ENCODE data around the gene NSF. TPM values are rescaled to one million over a fixed set of nuclear protein-coding genes. Genes with fewer than 3 reads are reported as not detected.
"Not testable (repeated sequence)": the region's sequence is repeated elsewhere in the genome, so short reads cannot be mapped to it uniquely, and the experiment has no call there.

NSF gene
- total RNA-seq, 1 donor from 2014 or later = 57.0 TPM

DNA sequence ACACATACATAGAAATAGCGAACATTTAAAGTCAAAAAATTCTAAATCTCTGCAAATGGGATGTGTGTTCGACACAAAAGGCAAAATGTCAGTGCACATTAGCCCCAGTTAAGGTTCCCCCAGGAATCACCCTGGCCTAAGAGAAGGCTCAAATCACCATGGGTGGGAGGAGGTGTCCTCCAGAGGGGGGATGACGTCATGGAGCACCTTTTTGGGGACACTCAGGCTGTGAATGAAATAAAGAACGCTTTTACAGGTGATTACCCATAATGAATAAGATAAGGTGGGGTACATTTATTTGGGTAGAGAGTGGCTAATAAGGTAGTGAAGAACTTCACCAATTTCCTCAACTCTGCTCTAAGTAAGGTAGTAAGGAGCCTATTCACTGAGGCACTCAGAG lies 201.6 kb downstream of the NSF start:
- no peak for TF ChIP-seq CTCF (IDR thresholded peaks at IDR 0.05; ENCODE audit: partially characterized antibody, unreplicated experiment)
- no peaks in the 10 kb centered on the region for H3K4me1 Mint-ChIP-seq (ENCODE audit: low read depth, unreplicated experiment)
- H3K27me3 Mint-ChIP-seq (ENCODE audit: unreplicated experiment) = peaks cover 5% of the 10 kb centered on the region
- no peak overlapping the region for H3K4me3 Mint-ChIP-seq (ENCODE audit: unreplicated experiment)
- peaks cover 9% of the 10 kb centered on the region for H3K36me3 Mint-ChIP-seq (ENCODE audit: unreplicated experiment)
- DNase-seq = no peak
- no peak overlapping the region for H3K27ac Mint-ChIP-seq (ENCODE audit: unreplicated experiment)
- peaks cover 1% of the 10 kb centered on the region for H3K9me3 Mint-ChIP-seq (ENCODE audit: unreplicated experiment)

GRCh38 chr17:46793023-46793422 lies 202.6 kb downstream of the NSF start:
- H3K4me3 Mint-ChIP-seq (ENCODE audit: unreplicated experiment); H3K36me3 Mint-ChIP-seq (ENCODE audit: unreplicated experiment); H3K27me3 Mint-ChIP-seq (ENCODE audit: unreplicated experiment); H3K4me1 Mint-ChIP-seq (ENCODE audit: low read depth, unreplicated experiment); H3K27ac Mint-ChIP-seq (ENCODE audit: unreplicated experiment); DNase-seq; H3K9me3 Mint-ChIP-seq (ENCODE audit: unreplicated experiment): not testable (repeated sequence)

DNA sequence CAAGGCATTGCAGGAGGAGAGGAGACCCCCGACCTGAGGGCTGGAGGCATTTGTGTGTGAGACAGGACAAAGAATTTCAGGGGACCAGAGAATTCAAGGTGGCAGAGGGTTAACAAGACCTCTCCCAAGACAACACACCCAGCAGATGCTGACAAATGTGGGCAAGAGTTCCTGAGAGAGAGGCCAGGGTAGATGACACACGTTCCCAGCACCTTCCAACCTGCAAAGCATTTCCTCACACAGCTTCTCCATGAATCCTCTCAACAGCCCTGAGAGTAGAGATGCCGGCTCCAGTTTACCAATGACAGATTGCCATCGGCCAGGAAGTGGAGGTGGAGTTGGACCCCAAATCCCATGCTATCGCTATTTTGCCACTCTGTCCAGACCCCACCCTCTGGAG lies 203.1 kb downstream of the NSF start:
- no peak for DNase-seq
- no peak overlapping the region for H3K27ac Mint-ChIP-seq (ENCODE audit: unreplicated experiment)
- peaks cover 1% of the 10 kb centered on the region for H3K9me3 Mint-ChIP-seq (ENCODE audit: unreplicated experiment)
- no peak for TF ChIP-seq CTCF (IDR thresholded peaks at IDR 0.05; ENCODE audit: partially characterized antibody, unreplicated experiment)
- peaks cover 4% of the 10 kb centered on the region for H3K36me3 Mint-ChIP-seq (ENCODE audit: unreplicated experiment)
- no peak overlapping the region for H3K4me3 Mint-ChIP-seq (ENCODE audit: unreplicated experiment)
- H3K27me3 Mint-ChIP-seq (ENCODE audit: unreplicated experiment) = peaks cover 7% of the 10 kb centered on the region
- H3K4me1 Mint-ChIP-seq (ENCODE audit: low read depth, unreplicated experiment) = no peaks in the 10 kb centered on the region

GRCh38 chr17:46794318-46794717 lies 203.8 kb downstream of the NSF start:
- H3K9me3 Mint-ChIP-seq (ENCODE audit: unreplicated experiment) = no peaks in the 10 kb centered on the region
- no peak overlapping the region for H3K4me3 Mint-ChIP-seq (ENCODE audit: unreplicated experiment)
- no peak for DNase-seq
- H3K27ac Mint-ChIP-seq (ENCODE audit: unreplicated experiment) = no peak overlapping the region
- TF ChIP-seq CTCF (IDR thresholded peaks at IDR 0.05; ENCODE audit: partially characterized antibody, unreplicated experiment) = no peak
- H3K4me1 Mint-ChIP-seq (ENCODE audit: low read depth, unreplicated experiment) = no peaks in the 10 kb centered on the region
- peaks cover 7% of the 10 kb centered on the region for H3K27me3 Mint-ChIP-seq (ENCODE audit: unreplicated experiment)
- peaks cover 4% of the 10 kb centered on the region for H3K36me3 Mint-ChIP-seq (ENCODE audit: unreplicated experiment)

DNA sequence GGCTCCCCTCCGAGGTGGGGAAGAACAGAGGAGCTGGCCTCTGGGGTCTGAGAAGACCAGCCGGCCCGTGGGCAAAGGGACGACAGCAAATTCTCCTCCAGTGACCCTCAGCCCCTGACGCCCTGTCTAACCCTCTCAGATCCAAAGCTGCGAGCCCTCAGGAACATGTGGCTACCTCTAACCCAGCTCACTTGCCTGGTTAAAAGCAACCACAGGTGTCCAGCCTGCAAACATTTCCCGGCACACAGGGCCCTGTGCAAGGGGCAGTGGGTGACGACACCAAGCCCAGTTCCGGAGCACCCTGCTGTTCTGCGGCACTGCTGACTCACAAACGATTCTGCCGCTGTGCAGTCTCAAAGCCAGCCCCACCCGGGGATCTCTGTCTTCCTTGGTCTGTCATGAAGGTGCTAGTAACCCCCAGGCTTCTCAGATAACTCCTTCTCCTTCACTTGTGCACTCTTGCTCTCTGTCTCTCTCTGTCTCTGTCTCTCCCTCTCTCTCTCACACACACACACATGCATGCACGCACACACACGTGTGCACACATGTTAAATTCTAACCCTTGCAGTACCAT lies 205.0 kb downstream of the NSF start:
- Mint-ChIP-seq H3K4me3 (ENCODE audit: unreplicated experiment) (no peak overlapping the region), H3K4me1 (ENCODE audit: low read depth, unreplicated experiment) (no peaks in the 10 kb centered on the region), H3K9me3 (ENCODE audit: unreplicated experiment) (no peaks in the 10 kb centered on the region), H3K36me3 (ENCODE audit: unreplicated experiment) (peaks cover 3% of the 10 kb centered on the region), H3K27me3 (ENCODE audit: unreplicated experiment) (peaks cover 7% of the 10 kb centered on the region), H3K27ac (ENCODE audit: unreplicated experiment) (no peak overlapping the region)
- no peak for DNase-seq
- TF ChIP-seq CTCF (IDR thresholded peaks at IDR 0.05; ENCODE audit: partially characterized antibody, unreplicated experiment) = no peak

Measured in glutamatergic neuron (in vitro differentiated cells).